GM21619 (cell line): ENCODE data around the gene GTPBP3.
A peak's percentile ranks its signal among the peaks of the same experiment; 100 is the strongest.

ENCODE experiments used
- ATAC-seq: cut with Tn5 transposase; IDR thresholded peaks from one replicate; pipeline ENCODE4 v1.9.1; 2021; ENCODE audit not compliant: unreplicated experiment

The GTPBP3 gene

GRCh38 chr19:17380426-17381138 lies 43.2 kb downstream of the GTPBP3 start:
- no peak for ATAC-seq

- no peak for ATAC-seq
Measured at GRCh38 chr19:17385878-17386611, 48.7 kb downstream of the GTPBP3 start.

- ATAC-seq, result no peak
Measured at GRCh38 chr19:17389288-17389687, 51.9 kb downstream of the GTPBP3 start.

- ATAC-seq, result no peak
Measured at GRCh38 chr19:17389957-17390664, 52.8 kb downstream of the GTPBP3 start.

GRCh38 chr19:17390665-17391370 lies 53.5 kb downstream of the GTPBP3 start:
- peak; percentile 81 for ATAC-seq

GRCh38 chr19:17391371-17392151 lies 54.2 kb downstream of the GTPBP3 start:
- ATAC-seq, result no peak
